DND-41 (cell line): ENCODE results near the gene FHDC1.

Experiments used
- ATAC-seq: fragments of 200-7000 bp; cut with Tn5 transposase; 3 replicates; pipeline ENCODE4 v1.9.1; 2021; ENCODE audit warnings: low read depth; ENCODE audit not compliant: insufficient read depth
- DNase-seq: peaks from one replicate; pipeline ENCODE4 v3.0.0-alpha.2; 2020
- H2AFZ ChIP-seq: 2 replicates; pipeline ENCODE4 v1.6.0; 2012; ENCODE audit warnings: low read depth, low read length
- H3K27ac ChIP-seq: 2 replicates; pipeline ENCODE4 v1.5.1; 2012; ENCODE audit warnings: low read length, inconsistent platforms
- H3K27me3 ChIP-seq: fragments of 200-600 bp; sonication (generic); 2 replicates; pipeline ENCODE4 v1.6.0; 2012; ENCODE audit warnings: low read length, mild to moderate bottlenecking, inconsistent platforms; ENCODE audit not compliant: insufficient read depth, poor library complexity
- H3K36me3 ChIP-seq: 2 replicates; pipeline ENCODE4 v1.5.1; 2012; ENCODE audit warnings: low read length, inconsistent platforms; ENCODE audit not compliant: insufficient read depth
- H3K4me1 ChIP-seq: 2 replicates; pipeline ENCODE4 v1.5.1; 2012; ENCODE audit warnings: mild to moderate bottlenecking, low read length; ENCODE audit not compliant: insufficient read depth
- H3K4me2 ChIP-seq: 2 replicates; pipeline ENCODE4 v1.6.0; 2012; ENCODE audit warnings: mild to moderate bottlenecking, moderate library complexity, low read length, inconsistent platforms; ENCODE audit not compliant: insufficient read depth
- H3K4me3 ChIP-seq, 2 experiments: fragments of 200-600 bp in 1 of 2; shearing (Covaris generic) in 1 of 2; 2 replicates each; pipeline ENCODE4 v1.5.1; 2012 to 2016; ENCODE audit warnings: inconsistent platforms in 2 of 2, low read length in 2 of 2, mild to moderate bottlenecking in 2 of 2, low read depth in 1 of 2, moderate library complexity in 1 of 2
- H3K79me2 ChIP-seq: 2 replicates; pipeline ENCODE4 v1.6.0; 2012; ENCODE audit warnings: low read length, inconsistent platforms; ENCODE audit not compliant: insufficient read depth
- H3K9ac ChIP-seq: 2 replicates; pipeline ENCODE4 v1.6.0; 2012; ENCODE audit warnings: low read depth, mild to moderate bottlenecking, inconsistent platforms, low read length, moderate library complexity
- H3K9me3 ChIP-seq: 2 replicates; pipeline ENCODE4 v1.5.1; 2012; ENCODE audit warnings: low read length, moderate library complexity, mild to moderate bottlenecking, inconsistent platforms; ENCODE audit not compliant: insufficient read depth, severe bottlenecking
- H4K20me1 ChIP-seq: 2 replicates; pipeline ENCODE4 v1.6.0; 2012; ENCODE audit warnings: low read length; ENCODE audit not compliant: insufficient read depth
- CTCF ChIP-seq: IDR thresholded peaks from 2 replicates; pipeline ENCODE4 v1.5.1; 2012; ENCODE audit warnings: borderline replicate concordance, low read length, moderate library complexity, mild to moderate bottlenecking; ENCODE audit not compliant: poor library complexity, severe bottlenecking; ENCODE audit errors: extremely low read depth
- EZH2 ChIP-seq: IDR thresholded peaks from 3 replicates; pipeline ENCODE4 v1.6.1; 2012; ENCODE audit warnings: borderline replicate concordance, low read depth, mild to moderate bottlenecking, moderate library complexity, low read length, inconsistent platforms; ENCODE audit not compliant: severe bottlenecking

Gene FHDC1

DNA sequence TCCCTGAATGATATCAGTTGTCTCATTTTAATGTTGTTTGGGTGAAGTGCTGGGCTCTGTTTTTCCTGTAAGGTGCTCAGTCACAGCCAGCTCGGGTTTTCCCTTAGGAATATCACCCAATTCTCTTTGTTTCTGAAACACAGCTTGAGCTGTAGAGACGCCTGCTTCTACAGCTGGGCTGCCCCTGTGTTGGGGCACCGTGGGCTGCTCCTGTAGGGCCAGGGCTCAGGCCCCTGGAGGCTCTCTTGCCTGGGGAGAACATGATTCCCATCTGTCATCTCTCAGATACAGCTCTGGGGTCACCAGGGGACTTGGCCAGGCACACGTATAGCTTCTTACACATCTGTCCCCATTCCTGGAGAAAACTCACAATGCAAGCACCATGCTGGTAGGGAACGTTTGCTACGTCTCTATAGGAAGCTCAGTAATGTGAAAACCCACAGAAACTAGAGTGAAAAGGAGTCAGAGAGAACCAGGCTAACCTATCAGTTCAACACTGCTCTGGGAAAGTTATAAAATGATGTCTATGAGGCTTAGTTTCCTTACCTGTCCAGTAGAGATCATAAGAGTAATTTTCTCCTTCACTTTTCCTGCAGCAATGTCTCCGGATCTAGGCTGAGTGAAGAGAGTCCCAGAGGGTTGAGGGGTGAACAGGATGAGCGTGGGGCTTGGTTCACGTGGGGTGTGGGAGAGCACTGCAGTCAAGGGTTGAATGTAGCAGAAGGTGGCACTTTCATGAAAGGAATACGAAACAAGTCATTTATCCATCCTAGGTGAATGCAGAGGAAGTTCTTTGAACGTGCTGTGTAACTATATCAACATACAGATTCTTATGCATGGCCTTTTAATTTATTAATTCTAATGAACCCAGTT, 14.5 kb downstream of the FHDC1 start:
- H3K9ac ChIP-seq: no peak overlapping the region
- H3K36me3 ChIP-seq: no peaks in the 10 kb centered on the region
- TF ChIP-seq CTCF (no peak), EZH2 (no peak)
- no peaks in the 10 kb centered on the region for H3K9me3 ChIP-seq
- no peak for DNase-seq
- ATAC-seq: no peak
- H3K4me1 ChIP-seq: no peaks in the 10 kb centered on the region
- no peaks in the 10 kb centered on the region for H4K20me1 ChIP-seq
- H3K4me3 ChIP-seq: no peak overlapping the region
- no peaks in the 10 kb centered on the region for H3K79me2 ChIP-seq
- H3K27ac ChIP-seq: no peak overlapping the region
- no peak overlapping the region for H2AFZ ChIP-seq
- H3K27me3 ChIP-seq: no peaks in the 10 kb centered on the region
- H3K4me2 ChIP-seq: no peak overlapping the region

DNA sequence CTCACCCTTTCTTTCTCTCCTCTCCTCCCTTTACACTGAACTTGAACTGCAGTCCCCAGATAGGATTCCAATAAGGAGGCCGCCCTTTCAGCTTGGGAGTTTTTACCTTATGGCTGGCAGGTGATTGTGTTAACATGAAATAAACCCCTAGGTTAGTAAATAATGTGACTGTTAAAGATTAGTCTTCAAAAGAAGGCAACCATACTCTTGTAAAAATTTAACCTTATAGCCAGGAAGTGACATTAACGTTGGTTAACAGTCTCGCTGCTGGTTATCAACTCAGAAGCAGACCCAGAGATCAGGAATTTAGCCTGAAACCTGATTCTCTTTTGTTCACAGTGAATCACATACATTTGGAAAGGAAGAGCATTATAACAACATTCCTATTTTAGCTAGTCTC, 15.2 kb downstream of the FHDC1 start:
- Histone ChIP-seq H3K79me2 (no peaks in the 10 kb centered on the region), H3K4me3 (no peak overlapping the region), H3K4me2 (no peak overlapping the region), H4K20me1 (no peaks in the 10 kb centered on the region), H3K27ac (no peak overlapping the region), H3K9ac (no peak overlapping the region), H3K9me3 (no peaks in the 10 kb centered on the region), H3K4me1 (no peaks in the 10 kb centered on the region), H3K27me3 (no peaks in the 10 kb centered on the region), H2AFZ (no peak overlapping the region), H3K36me3 (no peaks in the 10 kb centered on the region)
- ATAC-seq (no peak), DNase-seq (no peak)
- TF ChIP-seq CTCF: no peak
- TF ChIP-seq EZH2: no peak

- ATAC-seq: no peak
- no peak overlapping the region for H3K27ac ChIP-seq
- no peaks in the 10 kb centered on the region for H3K4me1 ChIP-seq
Observed at GRCh38 chr4:152953514-152953913, 17.4 kb downstream of the FHDC1 start.

More at GRCh38 chr4:152953514-152953913, 17.4 kb downstream of the FHDC1 start:
- H3K36me3 ChIP-seq: no peaks in the 10 kb centered on the region
- TF ChIP-seq CTCF (no peak), EZH2 (no peak)
- no peak overlapping the region for H2AFZ ChIP-seq
- no peaks in the 10 kb centered on the region for H3K9me3 ChIP-seq
- no peak overlapping the region for H3K4me2 ChIP-seq
- H4K20me1 ChIP-seq: no peaks in the 10 kb centered on the region
- H3K27me3 ChIP-seq: peaks cover 3% of the 10 kb centered on the region
- no peaks in the 10 kb centered on the region for H3K79me2 ChIP-seq
- no peak overlapping the region for H3K4me3 ChIP-seq
- no peak for DNase-seq
- no peak overlapping the region for H3K9ac ChIP-seq
